HUES48 (cell line): ENCODE results near the gene DIP2A.

Experiments used
- H3K27ac ChIP-seq: one replicate; pipeline ENCODE4 v1.7.0; 2013; ENCODE audit warnings: low read depth, low read length, inconsistent platforms
- H3K27me3 ChIP-seq: 2 replicates; pipeline ENCODE4 v1.6.1; 2013; ENCODE audit warnings: mild to moderate bottlenecking, low read length; ENCODE audit not compliant: control insufficient read depth, insufficient read depth
- H3K36me3 ChIP-seq: 2 replicates; pipeline ENCODE4 v1.6.1; 2013; ENCODE audit warnings: low read length; ENCODE audit not compliant: control insufficient read depth, insufficient read depth
- H3K4me1 ChIP-seq: 2 replicates; pipeline ENCODE4 v1.6.1; 2013; ENCODE audit warnings: mild to moderate bottlenecking, low read length; ENCODE audit not compliant: control insufficient read depth, insufficient read depth
- H3K4me3 ChIP-seq: 2 replicates; pipeline ENCODE4 v1.5.1; 2013; ENCODE audit warnings: mild to moderate bottlenecking, low read depth, low read length
- H3K9ac ChIP-seq: 2 replicates; pipeline ENCODE4 v1.6.1; 2013; ENCODE audit warnings: mild to moderate bottlenecking, low read depth, low read length, moderate library complexity
- H3K9me3 ChIP-seq: 2 replicates; pipeline ENCODE4 v1.6.1; 2013; ENCODE audit warnings: low read length; ENCODE audit not compliant: control insufficient read depth, insufficient read depth

The DIP2A gene

GRCh38 chr21:46483300-46484295, 24.9 kb downstream of the DIP2A start:
- no peak overlapping the region for H3K27ac ChIP-seq
- no peaks in the 10 kb centered on the region for H3K9me3 ChIP-seq
- peaks cover 17% of the 10 kb centered on the region for H3K36me3 ChIP-seq
- no peak overlapping the region for H3K9ac ChIP-seq
- H3K4me1 ChIP-seq: no peaks in the 10 kb centered on the region
- no peaks in the 10 kb centered on the region for H3K27me3 ChIP-seq
- H3K4me3 ChIP-seq: no peak overlapping the region

DNA sequence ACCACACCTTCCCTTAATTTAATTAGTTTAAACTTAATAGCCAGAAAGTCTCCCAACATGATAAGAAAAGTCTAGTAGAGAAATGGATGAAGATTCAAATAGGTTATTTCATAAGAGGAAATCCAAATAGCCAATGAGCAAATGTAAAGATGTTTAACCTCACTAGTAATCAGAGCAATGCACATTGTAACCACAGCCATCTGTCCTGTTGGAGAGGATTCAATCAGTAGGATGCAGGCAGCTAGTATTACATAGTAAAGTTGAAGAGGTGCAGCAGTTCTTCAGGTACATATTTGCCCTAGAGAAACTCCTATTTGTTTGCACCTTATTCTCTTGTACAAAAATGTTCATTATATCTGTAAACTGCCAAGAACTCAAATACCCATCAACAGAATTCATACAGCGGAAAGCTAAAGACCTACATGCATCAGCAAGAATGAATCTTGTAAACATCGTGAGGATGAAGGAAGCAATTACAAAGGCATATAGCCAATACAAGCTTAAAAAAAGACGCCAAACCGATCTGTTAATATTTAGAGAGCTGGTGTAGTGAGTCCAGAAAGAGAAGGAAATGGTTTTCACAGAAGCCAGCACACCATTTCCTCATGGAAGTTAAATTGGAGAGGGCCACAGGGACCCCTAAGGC, 27.9 kb downstream of the DIP2A start:
- no peaks in the 10 kb centered on the region for H3K4me1 ChIP-seq
- H3K4me3 ChIP-seq: no peak overlapping the region
- peaks cover 32% of the 10 kb centered on the region for H3K36me3 ChIP-seq
- H3K9me3 ChIP-seq: no peaks in the 10 kb centered on the region
- no peak overlapping the region for H3K9ac ChIP-seq
- H3K27ac ChIP-seq: no peak overlapping the region
- no peaks in the 10 kb centered on the region for H3K27me3 ChIP-seq

GRCh38 chr21:46489162-46489663, 30.5 kb downstream of the DIP2A start:
- Histone ChIP-seq H3K27ac (no peak overlapping the region), H3K9me3 (no peaks in the 10 kb centered on the region), H3K9ac (no peak overlapping the region), H3K27me3 (no peaks in the 10 kb centered on the region), H3K4me3 (no peak overlapping the region), H3K4me1 (no peaks in the 10 kb centered on the region), H3K36me3 (peaks cover 40% of the 10 kb centered on the region)

DNA sequence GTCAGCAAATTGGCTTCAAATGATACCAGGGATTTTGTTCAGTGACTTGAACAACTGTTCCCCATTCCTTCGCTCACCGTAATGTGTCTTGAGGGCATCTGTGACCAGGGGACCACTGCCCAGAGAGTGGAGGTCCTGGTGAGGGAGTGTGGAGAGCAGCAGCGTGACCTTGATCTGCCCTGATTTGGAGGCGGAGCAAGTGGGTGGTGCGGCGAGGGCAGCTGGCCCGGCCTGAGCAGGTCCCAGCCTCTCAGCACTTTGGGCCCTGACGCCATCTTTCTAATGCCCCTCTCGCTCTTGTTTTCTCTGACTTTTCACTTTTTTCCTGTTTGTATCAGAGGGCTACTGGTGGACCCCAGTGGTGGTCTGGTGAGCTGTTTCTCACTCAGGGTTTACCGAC, 31.1 kb downstream of the DIP2A start:
- H3K9ac ChIP-seq: no peak overlapping the region
- no peak overlapping the region for H3K4me3 ChIP-seq
- H3K9me3 ChIP-seq: no peaks in the 10 kb centered on the region
- H3K36me3 ChIP-seq: peaks cover 42% of the 10 kb centered on the region
- H3K4me1 ChIP-seq: no peaks in the 10 kb centered on the region
- H3K27me3 ChIP-seq: no peaks in the 10 kb centered on the region
- no peak overlapping the region for H3K27ac ChIP-seq

- Histone ChIP-seq H3K27ac (no peak overlapping the region), H3K4me3 (no peak overlapping the region), H3K4me1 (no peaks in the 10 kb centered on the region), H3K9me3 (no peaks in the 10 kb centered on the region), H3K27me3 (no peaks in the 10 kb centered on the region), H3K36me3 (peaks cover 35% of the 10 kb centered on the region; the same call in 1 of the 2 replicates), H3K9ac (no peak overlapping the region)
These were observed 32.9 kb downstream of the DIP2A start for GRCh38 chr21:46491553-46491952.

DNA sequence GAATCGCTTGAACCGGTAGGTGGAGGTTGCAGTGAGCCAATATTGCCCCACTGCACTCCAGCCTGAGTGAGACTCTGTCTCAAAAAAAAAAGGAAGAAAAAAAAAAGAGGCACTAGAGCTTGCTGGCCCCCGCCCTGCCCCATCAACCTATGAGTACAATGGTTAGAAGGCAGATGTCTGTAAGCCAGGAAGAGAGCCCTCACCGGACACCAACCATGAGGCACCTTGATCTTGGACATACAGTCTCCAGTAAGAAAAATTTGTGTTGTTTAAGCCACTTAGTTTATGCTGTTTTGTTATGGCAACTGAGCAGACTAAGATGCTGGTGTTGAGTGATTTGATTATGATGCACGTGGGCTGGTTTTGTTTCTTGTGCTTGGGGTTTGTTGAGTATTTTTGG, 34.2 kb downstream of the DIP2A start:
- Histone ChIP-seq H3K27me3 (no peaks in the 10 kb centered on the region), H3K9me3 (no peaks in the 10 kb centered on the region), H3K4me1 (no peaks in the 10 kb centered on the region), H3K9ac (no peak overlapping the region), H3K27ac (no peak overlapping the region), H3K36me3 (peaks cover 44% of the 10 kb centered on the region), H3K4me3 (no peak overlapping the region)

DNA sequence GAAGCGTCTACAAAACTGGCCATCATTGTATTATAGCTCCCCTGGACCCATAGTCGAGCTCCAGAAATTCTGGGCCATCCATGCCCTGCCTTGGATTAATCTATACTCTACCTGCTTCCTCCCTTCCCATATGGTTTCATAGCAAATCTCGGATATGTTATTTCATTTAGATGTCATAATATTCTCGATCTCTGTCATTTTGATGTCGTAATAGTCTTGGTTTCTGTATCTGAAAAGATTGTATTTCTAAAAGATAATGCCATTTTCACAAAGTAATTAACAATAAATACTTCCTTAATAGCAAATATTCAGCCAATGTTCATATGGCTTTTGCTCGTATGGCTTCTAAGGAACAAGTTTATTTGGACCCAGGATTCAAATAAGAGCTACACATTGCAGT, 35.1 kb downstream of the DIP2A start:
- Histone ChIP-seq H3K9me3 (no peaks in the 10 kb centered on the region), H3K27ac (no peak overlapping the region), H3K4me1 (no peaks in the 10 kb centered on the region), H3K9ac (no peak overlapping the region), H3K4me3 (no peak overlapping the region), H3K27me3 (no peaks in the 10 kb centered on the region), H3K36me3 (peaks cover 49% of the 10 kb centered on the region)

DNA sequence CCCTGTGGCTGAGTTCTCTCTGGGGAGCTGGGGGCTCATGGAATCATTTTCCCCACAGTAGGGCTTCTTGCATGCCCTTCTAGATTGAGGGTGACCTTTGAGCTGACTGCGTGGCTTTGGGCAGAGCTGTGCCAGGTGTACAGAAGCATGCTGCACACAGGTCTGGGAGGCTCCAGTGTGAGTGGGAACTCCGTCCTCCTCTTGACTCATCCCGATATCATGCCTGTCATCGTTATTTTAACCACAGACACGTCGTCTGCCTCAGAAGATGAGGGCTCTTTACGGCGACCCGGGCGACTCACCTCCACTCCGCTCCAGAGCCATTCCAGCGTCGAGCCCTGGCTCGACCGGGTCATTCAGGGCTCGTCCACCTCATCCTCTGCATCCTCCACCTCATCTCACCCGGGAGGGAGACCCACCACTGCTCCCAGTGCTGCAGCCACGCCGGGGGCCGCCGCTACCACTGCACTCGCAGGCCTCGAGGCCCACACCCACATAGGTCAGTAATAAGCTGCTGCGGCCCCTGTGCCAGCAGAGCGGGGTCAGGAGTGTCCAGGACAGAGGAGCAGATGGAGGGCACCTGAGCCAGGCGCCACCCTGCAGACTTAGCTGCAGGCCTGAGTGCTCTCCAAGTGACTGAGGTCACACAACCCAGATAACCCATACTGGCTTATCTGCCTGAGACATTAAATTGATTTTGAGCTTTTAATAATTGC, 39.8 kb downstream of the DIP2A start:
- Histone ChIP-seq H3K27ac (no peak overlapping the region), H3K9ac (no peak overlapping the region), H3K4me3 (no peak overlapping the region), H3K27me3 (no peaks in the 10 kb centered on the region), H3K9me3 (no peaks in the 10 kb centered on the region), H3K36me3 (peaks cover 45% of the 10 kb centered on the region), H3K4me1 (no peaks in the 10 kb centered on the region)

DNA sequence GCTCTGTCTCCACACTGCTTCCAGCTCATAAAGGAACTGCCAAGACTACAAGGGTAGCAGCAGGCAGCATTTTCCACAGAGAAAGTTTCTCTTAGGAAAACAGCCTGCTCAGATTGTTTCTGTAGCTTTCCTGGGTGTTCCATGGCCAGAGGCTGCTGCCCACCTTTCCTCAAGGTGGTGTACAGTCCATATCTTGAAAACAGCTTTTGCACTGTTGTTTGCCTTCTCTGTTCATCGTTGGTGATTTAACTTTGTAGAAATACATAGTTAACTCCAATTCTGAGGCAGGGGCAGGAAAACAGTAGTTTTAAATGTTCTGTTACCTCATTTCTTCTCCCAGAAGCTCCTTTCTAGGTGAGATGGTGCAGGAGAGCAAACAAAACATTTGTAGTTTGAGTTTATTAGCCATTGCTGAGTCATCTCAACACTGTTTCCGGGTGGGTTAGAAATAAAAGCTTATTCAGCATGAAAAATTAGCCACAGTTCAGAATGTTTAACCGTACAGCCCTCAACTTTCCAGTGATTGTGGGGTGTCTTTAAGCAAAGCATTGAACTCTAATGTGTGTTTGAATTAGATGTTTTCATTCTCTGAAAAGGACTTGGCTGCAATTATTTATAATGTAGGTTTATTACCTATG, 41.7 kb downstream of the DIP2A start:
- H3K27ac ChIP-seq: no peak overlapping the region
- no peak overlapping the region for H3K9ac ChIP-seq
- H3K9me3 ChIP-seq: no peaks in the 10 kb centered on the region
- peaks cover 49% of the 10 kb centered on the region for H3K36me3 ChIP-seq
- no peaks in the 10 kb centered on the region for H3K27me3 ChIP-seq
- H3K4me3 ChIP-seq: no peak overlapping the region
- H3K4me1 ChIP-seq: no peaks in the 10 kb centered on the region

- Histone ChIP-seq H3K9me3 (no peaks in the 10 kb centered on the region), H3K4me1 (no peaks in the 10 kb centered on the region), H3K4me3 (no peak overlapping the region), H3K36me3 (peaks cover 34% of the 10 kb centered on the region), H3K27ac (no peak overlapping the region), H3K27me3 (no peaks in the 10 kb centered on the region), H3K9ac (no peak overlapping the region)
These were observed 45.3 kb downstream of the DIP2A start for GRCh38 chr21:46503922-46504550.
